Stimulated activated effector memory CD8-positive, alpha-beta T cell treated with anti-CD3 and anti-CD28 coated beads, Interleukin-12 subunit alpha, Interleukin-12 subunit beta, amount 100 ng/mL, for 72 hours (primary cell): Measurements from ENCODE around the gene PER3.

Experiments
- ATAC-seq: fragments of 150-1000 bp; cut with Tn5 transposase; 2 replicates; pipeline ENCODE4 v1.10.0; 2021
- DNase-seq, 2 donors: peaks; one replicate each; pipeline ENCODE4 v3.0.0; 2021 to 2022; ENCODE audit warnings: low spot score in 2 of 2
- H3K27ac Mint-ChIP-seq: one replicate; pipeline ENCODE4 v1.8.0; 2022; ENCODE audit warnings: mild to moderate bottlenecking, mixed read lengths
- H3K36me3 Mint-ChIP-seq: one replicate; pipeline ENCODE4 v1.8.0; 2022; ENCODE audit warnings: mild to moderate bottlenecking, mixed read lengths
- H3K4me1 Mint-ChIP-seq: one replicate; pipeline ENCODE4 v1.8.0; 2022; ENCODE audit warnings: mixed read lengths
- H3K4me3 Mint-ChIP-seq: one replicate; pipeline ENCODE4 v1.8.0; 2022; ENCODE audit warnings: mild to moderate bottlenecking, mixed read lengths
- H3K9me3 Mint-ChIP-seq: one replicate; pipeline ENCODE4 v1.8.0; 2022; ENCODE audit warnings: mixed read lengths

The PER3 gene

DNA sequence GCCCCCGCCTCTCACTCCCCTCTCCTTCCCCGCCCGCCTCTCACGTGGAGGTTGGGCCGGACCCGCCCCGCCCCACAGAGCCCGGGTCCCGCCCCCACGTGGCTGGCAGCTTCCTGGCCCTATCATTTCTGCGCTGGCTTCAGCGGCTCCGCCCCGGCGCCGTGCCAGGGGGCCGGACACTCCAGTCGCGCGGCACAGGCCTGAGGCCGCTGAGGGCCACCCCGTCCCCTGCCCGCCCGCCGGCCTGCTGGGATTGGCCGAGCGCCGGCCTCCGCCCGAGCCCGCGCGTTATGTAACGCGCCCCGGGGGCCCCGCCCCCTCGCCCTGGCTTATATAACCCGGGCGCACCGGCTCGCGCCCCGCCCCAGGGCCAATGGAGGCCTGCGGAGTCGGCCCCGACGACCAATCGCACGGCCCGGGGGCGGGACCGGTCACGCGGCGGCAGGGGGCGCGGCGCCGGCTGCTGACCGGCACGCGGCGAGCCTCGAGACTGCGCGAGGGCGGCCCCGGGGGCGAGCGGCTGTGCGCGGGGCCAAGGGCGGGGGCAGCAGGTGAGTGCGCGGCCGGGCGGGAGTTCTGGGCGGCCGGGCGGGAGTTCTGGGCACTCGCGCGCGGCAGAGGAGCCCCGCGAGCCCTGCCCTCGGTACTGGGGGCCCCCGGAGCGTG, at the start of gene PER3:
Gene PER3, plus strand, starts transcription at position 466 of the 666 bp plus-strand sequence. CDS start 587 bp downstream, outside the sequence.
- Mint-ChIP-seq H3K4me3 (peak within 1 kb of the TSS; percentile 64), H3K36me3 (peaks cover 25% of the 10 kb centered on the region), H3K4me1 (peaks cover 16% of the 10 kb centered on the region), H3K9me3 (no peaks in the 10 kb centered on the region), H3K27ac (peak within 1 kb of the TSS; percentile 40)
- ATAC-seq (peak; percentile 96), DNase-seq (peak; percentile 91 to 94)

DNA sequence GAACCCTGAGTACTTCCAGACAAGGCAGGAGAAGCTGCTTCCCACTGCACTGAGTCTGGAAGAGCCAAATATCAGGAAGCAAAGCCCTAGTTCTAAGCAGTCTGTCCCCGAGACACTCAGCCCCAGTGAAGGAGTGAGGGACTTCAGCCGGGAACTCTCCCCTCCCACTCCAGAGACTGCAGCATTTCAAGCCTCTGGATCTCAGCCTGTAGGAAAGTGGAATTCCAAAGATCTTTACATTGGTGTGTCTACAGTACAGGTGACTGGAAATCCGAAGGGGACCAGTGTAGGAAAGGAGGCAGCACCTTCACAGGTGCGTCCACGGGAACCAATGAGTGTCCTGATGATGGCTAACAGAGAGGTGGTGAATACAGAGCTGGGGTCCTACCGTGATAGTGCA, 46.0 kb upstream of the PER3 start:
- no peak for ATAC-seq
- Mint-ChIP-seq H3K36me3 (peaks cover 15% of the 10 kb centered on the region), H3K4me1 (no peaks in the 10 kb centered on the region), H3K27ac (no peak overlapping the region), H3K4me3 (no peak overlapping the region), H3K9me3 (no peaks in the 10 kb centered on the region)
- DNase-seq: no peak

DNA sequence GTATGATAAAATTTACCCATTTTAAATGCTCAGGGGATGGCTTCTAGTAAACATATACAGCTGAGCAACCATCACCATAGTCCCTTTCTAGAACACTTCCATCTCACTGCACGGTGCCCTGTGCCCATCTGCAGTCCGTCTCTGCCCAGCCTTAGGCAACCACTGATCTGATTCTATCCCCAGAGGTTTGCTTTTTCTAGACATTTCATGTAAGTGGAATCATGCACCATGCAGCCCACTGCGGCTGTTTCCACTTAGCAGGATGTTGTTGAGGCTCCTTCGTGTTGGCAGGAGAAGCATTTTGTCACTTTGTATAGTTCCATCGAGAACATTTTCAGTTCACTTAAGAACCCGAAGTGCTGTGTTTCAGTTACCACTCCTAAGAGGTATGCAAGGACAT, 40.7 kb upstream of the PER3 start:
- no peak overlapping the region for H3K27ac Mint-ChIP-seq
- no peak overlapping the region for H3K4me3 Mint-ChIP-seq
- H3K4me1 Mint-ChIP-seq: no peaks in the 10 kb centered on the region
- H3K36me3 Mint-ChIP-seq: peaks cover 2% of the 10 kb centered on the region
- no peak for DNase-seq
- ATAC-seq: no peak
- no peaks in the 10 kb centered on the region for H3K9me3 Mint-ChIP-seq

DNA sequence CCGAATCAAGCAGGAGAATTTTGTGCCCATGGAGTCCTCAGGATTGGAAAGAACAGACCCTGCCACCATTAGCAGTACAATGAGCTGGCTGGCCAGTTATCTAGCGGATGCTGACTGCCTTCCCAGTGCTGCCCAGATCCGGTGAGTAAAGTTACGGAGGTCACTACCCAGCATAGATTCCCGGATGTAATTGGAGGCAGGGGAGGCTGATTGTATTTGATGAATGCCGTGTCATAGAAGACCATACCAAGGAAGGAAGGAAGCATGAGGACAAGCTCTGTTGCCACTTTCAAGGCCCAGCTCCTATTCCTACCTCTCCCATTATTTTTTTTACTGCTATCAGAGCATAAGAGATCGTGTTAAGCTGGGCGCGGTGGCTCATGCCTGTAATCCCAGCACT, 39.2 kb upstream of the PER3 start:
- DNase-seq (no peak), ATAC-seq (no peak)
- no peak overlapping the region for H3K4me3 Mint-ChIP-seq
- H3K36me3 Mint-ChIP-seq: no peaks in the 10 kb centered on the region
- no peak overlapping the region for H3K27ac Mint-ChIP-seq
- no peaks in the 10 kb centered on the region for H3K4me1 Mint-ChIP-seq
- H3K9me3 Mint-ChIP-seq: no peaks in the 10 kb centered on the region

DNA sequence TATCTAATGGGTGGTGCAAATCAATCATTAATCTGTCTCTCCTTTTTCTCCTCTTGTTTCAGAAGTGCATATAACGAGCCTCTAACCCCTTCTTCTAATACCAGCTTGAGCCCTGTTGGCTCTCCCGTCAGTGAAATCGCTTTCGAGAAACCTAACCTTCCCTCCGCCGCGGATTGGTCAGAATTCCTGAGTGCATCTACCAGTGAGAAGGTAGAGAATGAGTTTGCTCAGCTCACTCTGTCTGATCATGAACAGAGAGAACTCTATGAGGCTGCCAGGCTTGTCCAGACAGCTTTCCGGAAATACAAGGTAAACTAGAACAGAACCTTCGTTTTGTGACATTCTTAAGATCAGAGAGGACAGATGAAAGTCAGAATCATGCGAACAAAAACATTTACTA, 38.3 kb upstream of the PER3 start:
- DNase-seq (no peak), ATAC-seq (no peak)
- Mint-ChIP-seq H3K4me3 (no peak overlapping the region), H3K9me3 (no peaks in the 10 kb centered on the region), H3K36me3 (no peaks in the 10 kb centered on the region), H3K27ac (no peak overlapping the region), H3K4me1 (no peaks in the 10 kb centered on the region)

DNA sequence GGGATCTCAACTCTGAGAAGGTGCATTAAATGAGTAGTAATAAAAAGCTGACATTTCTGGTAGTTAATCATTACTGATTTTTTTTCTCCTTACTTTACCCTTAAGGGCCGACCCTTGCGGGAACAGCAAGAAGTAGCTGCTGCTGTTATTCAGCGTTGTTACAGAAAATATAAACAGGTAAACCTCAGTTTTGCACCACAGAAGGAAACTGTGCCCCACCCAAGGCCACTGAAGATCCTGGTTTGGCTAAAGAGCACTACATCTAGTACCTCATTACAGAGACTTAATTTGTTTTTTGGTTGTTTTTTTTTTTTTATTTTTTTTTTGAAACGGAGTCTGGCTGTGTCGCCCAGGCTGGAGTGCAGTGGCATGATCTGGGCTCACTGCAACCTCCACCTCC, 36.5 kb upstream of the PER3 start:
- no peak for ATAC-seq
- Mint-ChIP-seq H3K36me3 (no peaks in the 10 kb centered on the region), H3K4me1 (peaks cover 12% of the 10 kb centered on the region), H3K27ac (no peak overlapping the region), H3K4me3 (no peak overlapping the region), H3K9me3 (no peaks in the 10 kb centered on the region)
- no peak for DNase-seq

DNA sequence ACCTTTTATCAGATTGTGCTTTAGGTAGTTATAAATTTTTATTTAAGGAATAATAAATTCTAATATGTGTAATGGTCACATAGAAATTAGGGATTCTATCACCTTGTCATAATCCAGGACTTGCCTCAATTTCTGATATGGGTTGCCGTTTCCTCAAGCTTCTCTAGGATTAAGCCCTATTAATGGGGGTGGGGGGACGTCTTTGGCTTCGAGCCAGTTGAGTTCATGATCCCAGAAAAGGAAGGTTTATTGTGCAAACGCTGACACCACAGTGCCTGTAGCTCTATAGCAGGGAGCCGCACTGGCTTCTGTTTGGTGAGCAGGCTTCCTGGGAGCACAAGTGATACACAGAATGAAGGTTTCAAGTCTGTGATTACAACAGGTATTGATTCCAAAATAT, 35.0 kb upstream of the PER3 start:
- H3K4me3 Mint-ChIP-seq: no peak overlapping the region
- H3K36me3 Mint-ChIP-seq: no peaks in the 10 kb centered on the region
- DNase-seq (no peak), ATAC-seq (no peak)
- no peak overlapping the region for H3K27ac Mint-ChIP-seq
- peaks cover 23% of the 10 kb centered on the region for H3K4me1 Mint-ChIP-seq
- no peaks in the 10 kb centered on the region for H3K9me3 Mint-ChIP-seq

DNA sequence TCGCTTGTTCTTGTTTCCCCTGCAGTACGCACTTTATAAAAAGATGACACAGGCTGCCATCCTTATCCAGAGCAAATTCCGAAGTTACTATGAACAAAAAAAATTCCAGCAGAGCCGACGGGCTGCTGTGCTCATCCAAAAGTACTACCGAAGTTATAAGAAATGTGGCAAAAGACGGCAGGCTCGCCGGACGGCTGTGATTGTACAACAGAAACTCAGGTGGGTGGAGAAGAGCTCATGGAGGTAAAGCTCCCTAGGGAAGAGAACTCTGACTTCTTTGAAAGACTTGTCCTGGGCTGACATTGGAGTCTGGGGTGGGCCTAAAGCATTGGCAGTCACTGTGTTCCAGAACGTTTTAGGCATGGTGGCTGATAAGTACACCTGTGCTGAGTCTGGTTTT, 32.9 kb upstream of the PER3 start:
- H3K36me3 Mint-ChIP-seq: no peaks in the 10 kb centered on the region
- H3K9me3 Mint-ChIP-seq: no peaks in the 10 kb centered on the region
- H3K4me3 Mint-ChIP-seq: no peak overlapping the region
- peaks cover 27% of the 10 kb centered on the region for H3K4me1 Mint-ChIP-seq
- no peak for DNase-seq
- ATAC-seq: no peak
- no peak overlapping the region for H3K27ac Mint-ChIP-seq

DNA sequence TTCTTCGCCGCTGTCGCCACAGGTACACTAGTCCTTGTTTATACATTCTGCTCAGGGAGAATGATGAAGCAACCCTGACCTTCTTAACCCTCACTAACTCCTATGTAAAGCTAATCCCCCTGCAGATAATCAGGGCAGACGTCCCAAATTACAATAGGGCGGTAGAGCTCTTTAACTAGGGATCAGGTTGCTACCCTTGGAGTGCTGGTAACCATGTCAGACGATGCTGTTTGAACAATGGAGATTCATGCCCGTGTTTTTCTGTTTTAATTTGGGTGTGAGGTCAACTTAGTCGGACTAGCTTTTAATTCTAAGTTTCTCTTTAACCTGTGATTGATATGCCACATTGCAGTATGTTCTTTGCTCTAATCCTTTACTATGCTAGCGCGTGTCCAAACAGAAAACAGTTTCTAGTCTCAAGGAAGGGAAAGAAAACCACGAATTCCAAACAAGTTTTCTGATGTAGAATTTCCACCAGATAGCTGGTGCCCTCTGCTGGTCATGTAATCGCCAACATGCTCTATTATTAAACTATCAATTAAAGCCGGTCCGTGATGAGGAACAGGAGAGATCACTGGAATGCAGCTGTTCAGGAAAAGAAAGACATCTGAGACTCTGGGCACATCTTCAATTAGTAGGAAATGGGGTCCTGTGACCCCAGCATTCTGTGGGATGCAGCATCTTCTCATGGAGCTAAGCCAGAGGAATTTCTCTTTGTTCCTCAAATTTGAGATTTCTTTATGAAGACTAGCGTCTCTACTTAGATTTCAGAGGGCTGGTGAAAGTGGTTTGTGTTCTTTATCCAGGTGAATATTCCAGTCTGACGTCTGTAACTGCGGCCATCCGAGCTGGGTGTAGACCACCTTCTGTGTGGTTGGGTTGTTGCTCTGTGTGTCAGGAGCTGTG, 31.3 kb upstream of the PER3 start:
- peaks cover 27% of the 10 kb centered on the region for H3K4me1 Mint-ChIP-seq
- ATAC-seq (no peak), DNase-seq (peak; percentile 17 to 42)
- H3K36me3 Mint-ChIP-seq: no peaks in the 10 kb centered on the region
- peak overlapping the region; percentile 48 for H3K4me3 Mint-ChIP-seq
- peak overlapping the region; percentile 60 for H3K27ac Mint-ChIP-seq
- no peaks in the 10 kb centered on the region for H3K9me3 Mint-ChIP-seq

DNA sequence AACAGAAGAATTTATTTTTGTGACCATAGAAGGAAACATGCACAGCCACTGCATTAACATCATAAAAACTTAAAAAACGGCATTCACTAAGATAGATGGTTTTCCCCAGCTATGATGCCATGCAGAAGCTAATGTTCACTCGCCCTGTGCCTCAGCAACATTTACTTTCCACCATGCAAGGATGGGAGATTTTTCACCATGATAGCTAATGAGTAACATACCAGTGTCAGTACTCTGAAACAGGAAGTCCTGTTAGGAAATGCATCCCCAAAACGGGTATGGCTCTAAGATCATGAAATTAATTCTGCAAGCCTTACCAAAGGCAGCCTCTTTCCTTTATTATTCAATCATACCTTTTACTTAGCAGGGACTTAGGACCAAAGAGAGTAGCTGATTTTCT, 30.4 kb upstream of the PER3 start:
- no peak overlapping the region for H3K4me3 Mint-ChIP-seq
- no peak for ATAC-seq
- no peaks in the 10 kb centered on the region for H3K9me3 Mint-ChIP-seq
- H3K36me3 Mint-ChIP-seq: no peaks in the 10 kb centered on the region
- H3K27ac Mint-ChIP-seq: no peak overlapping the region
- peaks cover 27% of the 10 kb centered on the region for H3K4me1 Mint-ChIP-seq
- no peak for DNase-seq

DNA sequence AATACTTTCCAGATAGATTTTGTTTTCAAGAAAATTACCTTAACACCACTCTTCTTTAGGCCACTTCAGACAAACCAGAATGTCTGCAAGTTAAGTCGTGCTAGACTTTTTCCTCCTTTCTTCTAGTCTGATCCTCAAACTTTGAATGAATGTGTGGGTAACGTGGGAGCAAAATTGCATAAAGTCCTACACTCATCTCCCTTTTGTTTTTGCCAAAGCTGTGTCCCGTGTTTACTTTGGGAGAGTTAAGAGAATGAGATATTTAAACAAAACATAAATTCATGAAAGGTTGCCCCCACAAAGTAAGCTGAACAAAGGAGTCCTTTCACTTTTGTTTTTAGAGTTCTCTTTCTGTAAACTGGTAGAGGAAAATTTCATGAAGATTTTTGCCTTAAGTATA, 29.9 kb upstream of the PER3 start:
- no peak overlapping the region for H3K4me3 Mint-ChIP-seq
- H3K9me3 Mint-ChIP-seq: no peaks in the 10 kb centered on the region
- no peak for ATAC-seq
- no peak for DNase-seq
- H3K4me1 Mint-ChIP-seq: peaks cover 27% of the 10 kb centered on the region
- no peaks in the 10 kb centered on the region for H3K36me3 Mint-ChIP-seq
- no peak overlapping the region for H3K27ac Mint-ChIP-seq

DNA sequence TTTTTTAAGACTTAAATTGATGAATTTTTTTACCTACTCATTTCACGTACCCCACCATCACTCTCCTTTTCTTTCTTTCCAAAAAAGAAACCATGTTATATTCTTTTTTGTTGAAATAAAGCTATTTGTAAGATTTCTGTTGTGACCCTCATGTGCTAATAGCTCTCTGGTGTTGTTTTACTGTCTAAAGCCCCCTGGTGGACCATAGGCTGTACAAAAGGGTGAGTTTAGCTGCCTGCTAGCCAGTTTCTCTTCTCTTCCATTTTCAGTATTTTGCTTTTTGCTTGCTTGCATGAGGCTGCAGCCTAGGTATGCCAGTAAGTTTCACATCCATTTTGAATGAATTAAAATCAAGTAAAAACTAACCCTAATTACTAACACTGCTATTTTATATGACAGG, 28.6 kb upstream of the PER3 start:
- no peak overlapping the region for H3K4me3 Mint-ChIP-seq
- H3K27ac Mint-ChIP-seq: no peak overlapping the region
- H3K36me3 Mint-ChIP-seq: no peaks in the 10 kb centered on the region
- no peaks in the 10 kb centered on the region for H3K9me3 Mint-ChIP-seq
- DNase-seq (no peak), ATAC-seq (no peak)
- peaks cover 27% of the 10 kb centered on the region for H3K4me1 Mint-ChIP-seq

DNA sequence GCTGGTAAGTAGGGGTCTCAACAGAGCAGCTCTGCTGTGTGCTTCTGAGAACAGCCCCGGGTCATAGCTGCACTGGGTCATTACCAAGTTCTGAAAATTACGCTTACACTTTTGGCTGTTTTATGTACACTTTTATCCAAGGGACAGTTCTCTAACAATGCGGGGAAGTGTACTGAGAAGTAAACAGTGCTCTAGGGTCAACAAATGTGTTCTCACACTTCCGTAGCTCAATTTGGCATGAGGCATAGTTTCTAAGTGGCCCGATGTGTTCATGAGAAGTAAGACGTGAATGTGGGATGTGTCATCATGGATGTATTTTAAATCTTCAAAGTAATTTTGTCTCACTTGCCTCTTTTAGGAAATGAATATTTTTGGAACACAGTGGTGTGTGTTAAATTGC, 23.8 kb upstream of the PER3 start:
- ATAC-seq (no peak), DNase-seq (no peak)
- Mint-ChIP-seq H3K36me3 (no peaks in the 10 kb centered on the region), H3K9me3 (no peaks in the 10 kb centered on the region), H3K27ac (no peak overlapping the region), H3K4me1 (no peaks in the 10 kb centered on the region), H3K4me3 (no peak overlapping the region)

DNA sequence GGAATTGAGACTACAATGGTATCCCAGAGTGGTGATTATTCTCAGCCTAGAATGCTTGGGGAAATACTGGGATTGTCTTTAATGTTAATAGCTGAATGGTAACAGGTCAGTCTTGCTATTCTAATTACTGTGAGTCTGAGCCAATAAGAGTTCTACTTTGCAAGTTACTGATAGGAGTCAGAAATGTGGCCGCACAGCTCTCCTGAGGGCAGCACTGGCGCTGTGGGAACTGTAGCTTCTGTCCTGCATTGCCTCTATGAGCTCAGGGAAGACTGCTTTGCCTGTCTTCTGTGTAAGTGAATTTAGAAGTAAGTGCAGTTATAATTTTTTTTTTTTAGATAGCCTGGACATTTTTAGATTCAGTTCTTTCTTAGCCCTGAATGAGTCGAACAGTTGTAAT, 23.0 kb upstream of the PER3 start:
- Mint-ChIP-seq H3K36me3 (no peaks in the 10 kb centered on the region), H3K4me1 (no peaks in the 10 kb centered on the region), H3K4me3 (no peak overlapping the region), H3K27ac (no peak overlapping the region), H3K9me3 (no peaks in the 10 kb centered on the region)
- DNase-seq: no peak
- no peak for ATAC-seq

DNA sequence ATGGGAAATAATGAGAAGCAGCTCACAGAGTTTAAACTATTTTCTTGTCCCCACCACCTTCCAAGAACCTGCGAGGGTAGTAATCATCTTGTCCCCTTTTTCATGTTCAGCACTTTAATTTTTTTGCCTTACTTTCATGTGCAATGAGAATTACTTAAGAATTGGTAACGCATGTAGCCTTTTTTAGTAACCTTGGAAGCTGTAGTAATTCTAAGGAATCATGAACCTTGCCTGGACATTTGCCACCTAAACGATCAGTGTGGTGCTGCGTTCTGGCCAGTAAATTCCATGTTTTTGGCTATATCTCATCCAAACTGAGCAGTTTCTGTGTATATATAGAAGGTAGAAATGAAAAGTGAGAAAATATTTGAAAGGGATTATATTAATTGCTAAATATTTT, 16.9 kb upstream of the PER3 start:
- H3K4me1 Mint-ChIP-seq: peaks cover 12% of the 10 kb centered on the region
- H3K27ac Mint-ChIP-seq: no peak overlapping the region
- DNase-seq: no peak
- H3K36me3 Mint-ChIP-seq: peaks cover under 1% of the 10 kb centered on the region
- no peak overlapping the region for H3K4me3 Mint-ChIP-seq
- H3K9me3 Mint-ChIP-seq: no peaks in the 10 kb centered on the region
- no peak for ATAC-seq

DNA sequence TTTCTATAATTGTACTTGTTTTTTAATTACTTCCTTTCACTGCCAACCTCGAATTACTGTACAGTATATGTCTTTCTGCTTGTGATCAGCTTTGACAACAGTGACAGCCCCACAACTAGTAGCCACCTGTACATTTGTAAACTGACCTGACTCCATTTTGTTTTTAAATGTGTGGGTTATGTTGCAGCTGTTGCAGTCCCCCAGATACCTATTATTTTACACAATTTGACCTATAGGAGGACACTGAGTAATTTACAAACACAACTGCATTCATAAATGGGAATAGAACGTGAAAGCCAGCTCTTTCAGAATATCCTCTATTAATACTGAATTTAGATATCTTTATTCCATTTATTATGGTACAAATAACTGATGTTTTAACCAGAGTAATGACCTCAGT, 15.5 kb upstream of the PER3 start:
- peaks cover 20% of the 10 kb centered on the region for H3K4me1 Mint-ChIP-seq

More for the DNA sequence above, 15.5 kb upstream of the PER3 start:
- Mint-ChIP-seq H3K9me3 (no peaks in the 10 kb centered on the region), H3K27ac (no peak overlapping the region), H3K36me3 (peaks cover 14% of the 10 kb centered on the region), H3K4me3 (no peak overlapping the region)
- no peak for ATAC-seq
- DNase-seq: no peak
